ENCODE measurements around the gene RSL24D1.

RSL24D1 gene

GRCh38 chr15:55230051-55230670 is 33.4 kb upstream of the RSL24D1 start:
- H3K4me3 ChIP-seq (ENCODE audit: insufficient read length, low read depth): no peak overlapping the region
- H3K9me3 ChIP-seq (ENCODE audit: insufficient read depth, low read length): no peaks in the 10 kb centered on the region
- no peaks in the 10 kb centered on the region for H3K27me3 ChIP-seq (ENCODE audit: insufficient read depth, insufficient read length)
- no peak for TF ChIP-seq YY1 (IDR thresholded peaks at IDR 0.05; ENCODE audit: insufficient read depth, insufficient read length)
- no peak for TF ChIP-seq ZNF274 (IDR thresholded peaks at IDR 0.05; ENCODE audit: low read depth, low read length)
- TF ChIP-seq SUZ12 (IDR thresholded peaks at IDR 0.05; ENCODE audit: extremely low read depth, insufficient read depth, insufficient read length): no peak
- DNase-seq (ENCODE audit: low read depth, low spot score): no peak
- no peaks in the 10 kb centered on the region for H3K4me1 ChIP-seq (ENCODE audit: insufficient read depth, insufficient read length)
- H3K9ac ChIP-seq (ENCODE audit: insufficient read length, low read depth): no peak overlapping the region
- no peaks in the 10 kb centered on the region for H3K36me3 ChIP-seq (ENCODE audit: insufficient read depth, insufficient read length, low read length)

GRCh38 chr15:55226127-55226526 is 29.4 kb upstream of the RSL24D1 start:
- Histone ChIP-seq H3K27me3 (ENCODE audit: insufficient read depth, insufficient read length) (no peaks in the 10 kb centered on the region), H3K9ac (ENCODE audit: insufficient read length, low read depth) (no peak overlapping the region), H3K4me1 (ENCODE audit: insufficient read depth, insufficient read length) (peaks cover 2% of the 10 kb centered on the region), H3K9me3 (ENCODE audit: insufficient read depth, low read length) (no peaks in the 10 kb centered on the region), H3K4me3 (ENCODE audit: insufficient read length, low read depth) (no peak overlapping the region), H3K36me3 (ENCODE audit: insufficient read depth, insufficient read length, low read length) (no peaks in the 10 kb centered on the region)
- no peak for TF ChIP-seq ZNF274 (IDR thresholded peaks at IDR 0.05; ENCODE audit: low read depth, low read length)
- no peak for TF ChIP-seq YY1 (IDR thresholded peaks at IDR 0.05; ENCODE audit: insufficient read depth, insufficient read length)
- TF ChIP-seq SUZ12 (IDR thresholded peaks at IDR 0.05; ENCODE audit: extremely low read depth, insufficient read depth, insufficient read length): no peak
- no peak for DNase-seq (ENCODE audit: low read depth, low spot score)

GRCh38 chr15:55224892-55225291 is 28.2 kb upstream of the RSL24D1 start:
- Histone ChIP-seq H3K9me3 (ENCODE audit: insufficient read depth, low read length) (no peaks in the 10 kb centered on the region), H3K36me3 (ENCODE audit: insufficient read depth, insufficient read length, low read length) (no peaks in the 10 kb centered on the region), H3K9ac (ENCODE audit: insufficient read length, low read depth) (no peak overlapping the region), H3K4me3 (ENCODE audit: insufficient read length, low read depth) (no peak overlapping the region), H3K27me3 (ENCODE audit: insufficient read depth, insufficient read length) (no peaks in the 10 kb centered on the region), H3K4me1 (ENCODE audit: insufficient read depth, insufficient read length) (peaks cover 2% of the 10 kb centered on the region)
- DNase-seq (ENCODE audit: low read depth, low spot score): no peak
- TF ChIP-seq ZNF274 (IDR thresholded peaks at IDR 0.05; ENCODE audit: low read depth, low read length): no peak
- TF ChIP-seq SUZ12 (IDR thresholded peaks at IDR 0.05; ENCODE audit: extremely low read depth, insufficient read depth, insufficient read length): no peak
- no peak for TF ChIP-seq YY1 (IDR thresholded peaks at IDR 0.05; ENCODE audit: insufficient read depth, insufficient read length)

- TF ChIP-seq ZNF274 (IDR thresholded peaks at IDR 0.05; ENCODE audit: low read depth, low read length): no peak
- TF ChIP-seq YY1 (IDR thresholded peaks at IDR 0.05; ENCODE audit: insufficient read depth, insufficient read length): no peak
- no peak for TF ChIP-seq SUZ12 (IDR thresholded peaks at IDR 0.05; ENCODE audit: extremely low read depth, insufficient read depth, insufficient read length)
- peaks cover 2% of the 10 kb centered on the region for H3K4me1 ChIP-seq (ENCODE audit: insufficient read depth, insufficient read length)
- no peak overlapping the region for H3K9ac ChIP-seq (ENCODE audit: insufficient read length, low read depth)
- no peak for DNase-seq (ENCODE audit: low read depth, low spot score)
- no peak overlapping the region for H3K4me3 ChIP-seq (ENCODE audit: insufficient read length, low read depth)
- no peaks in the 10 kb centered on the region for H3K27me3 ChIP-seq (ENCODE audit: insufficient read depth, insufficient read length)
- H3K36me3 ChIP-seq (ENCODE audit: insufficient read depth, insufficient read length, low read length): no peaks in the 10 kb centered on the region
- H3K9me3 ChIP-seq (ENCODE audit: insufficient read depth, low read length): no peaks in the 10 kb centered on the region
These were observed 25.8 kb upstream of the RSL24D1 start for GRCh38 chr15:55222588-55222987.

- no peak overlapping the region for H3K4me3 ChIP-seq (ENCODE audit: insufficient read length, low read depth)
- no peaks in the 10 kb centered on the region for H3K27me3 ChIP-seq (ENCODE audit: insufficient read depth, insufficient read length)
These were observed 24.6 kb upstream of the RSL24D1 start for GRCh38 chr15:55221090-55222011.

GRCh38 chr15:55220606-55221005 is 23.9 kb upstream of the RSL24D1 start:
- H3K4me3 ChIP-seq (ENCODE audit: insufficient read length, low read depth): no peak overlapping the region

More at GRCh38 chr15:55221090-55222011, 24.6 kb upstream of the RSL24D1 start:
- no peaks in the 10 kb centered on the region for H3K9me3 ChIP-seq (ENCODE audit: insufficient read depth, low read length)
- DNase-seq (ENCODE audit: low read depth, low spot score): no peak
- peaks cover 2% of the 10 kb centered on the region for H3K4me1 ChIP-seq (ENCODE audit: insufficient read depth, insufficient read length)
- H3K9ac ChIP-seq (ENCODE audit: insufficient read length, low read depth): no peak overlapping the region
- TF ChIP-seq SUZ12 (IDR thresholded peaks at IDR 0.05; ENCODE audit: extremely low read depth, insufficient read depth, insufficient read length) (no peak), ZNF274 (IDR thresholded peaks at IDR 0.05; ENCODE audit: low read depth, low read length) (no peak), YY1 (IDR thresholded peaks at IDR 0.05; ENCODE audit: insufficient read depth, insufficient read length) (no peak)
- H3K36me3 ChIP-seq (ENCODE audit: insufficient read depth, insufficient read length, low read length): no peaks in the 10 kb centered on the region

GRCh38 chr15:55218056-55218455 is 21.3 kb upstream of the RSL24D1 start:
- H3K36me3 ChIP-seq (ENCODE audit: insufficient read depth, insufficient read length, low read length): no peaks in the 10 kb centered on the region
- DNase-seq (ENCODE audit: low read depth, low spot score): no peak
- no peak for TF ChIP-seq SUZ12 (IDR thresholded peaks at IDR 0.05; ENCODE audit: extremely low read depth, insufficient read depth, insufficient read length)
- no peak for TF ChIP-seq YY1 (IDR thresholded peaks at IDR 0.05; ENCODE audit: insufficient read depth, insufficient read length)
- no peak for TF ChIP-seq ZNF274 (IDR thresholded peaks at IDR 0.05; ENCODE audit: low read depth, low read length)
- no peak overlapping the region for H3K9ac ChIP-seq (ENCODE audit: insufficient read length, low read depth)
- no peak overlapping the region for H3K4me3 ChIP-seq (ENCODE audit: insufficient read length, low read depth)
- no peaks in the 10 kb centered on the region for H3K9me3 ChIP-seq (ENCODE audit: insufficient read depth, low read length)
- peaks cover 2% of the 10 kb centered on the region for H3K4me1 ChIP-seq (ENCODE audit: insufficient read depth, insufficient read length)
- no peaks in the 10 kb centered on the region for H3K27me3 ChIP-seq (ENCODE audit: insufficient read depth, insufficient read length)

More at GRCh38 chr15:55220606-55221005, 23.9 kb upstream of the RSL24D1 start:
- no peak for TF ChIP-seq YY1 (IDR thresholded peaks at IDR 0.05; ENCODE audit: insufficient read depth, insufficient read length)
- Histone ChIP-seq H3K27me3 (ENCODE audit: insufficient read depth, insufficient read length) (no peaks in the 10 kb centered on the region), H3K4me1 (ENCODE audit: insufficient read depth, insufficient read length) (peaks cover 2% of the 10 kb centered on the region), H3K9me3 (ENCODE audit: insufficient read depth, low read length) (no peaks in the 10 kb centered on the region), H3K36me3 (ENCODE audit: insufficient read depth, insufficient read length, low read length) (no peaks in the 10 kb centered on the region), H3K9ac (ENCODE audit: insufficient read length, low read depth) (no peak overlapping the region)
- no peak for DNase-seq (ENCODE audit: low read depth, low spot score)

All from NT2/D1 (cell line).